Measurements from ENCODE around the gene TAC4.

TAC4 gene

DNA sequence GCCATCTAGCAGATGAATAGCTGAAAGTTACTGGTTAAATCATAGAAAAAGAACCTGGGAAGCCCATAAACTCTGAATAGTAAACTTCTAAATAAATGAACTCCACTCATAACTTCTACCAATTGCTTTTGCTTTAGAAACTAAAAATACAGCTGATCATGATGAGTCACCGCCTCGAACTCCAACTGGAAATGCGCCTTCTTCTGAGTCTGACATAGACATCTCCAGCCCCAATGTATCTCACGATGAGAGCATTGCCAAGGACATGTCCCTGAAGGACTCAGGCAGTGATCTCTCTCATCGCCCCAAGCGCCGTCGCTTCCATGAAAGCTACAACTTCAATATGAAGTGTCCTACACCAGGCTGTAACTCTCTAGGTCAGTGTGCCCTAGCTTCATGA lies 49.7 kb downstream of the TAC4 start:
- no peak for DNase-seq

DNA sequence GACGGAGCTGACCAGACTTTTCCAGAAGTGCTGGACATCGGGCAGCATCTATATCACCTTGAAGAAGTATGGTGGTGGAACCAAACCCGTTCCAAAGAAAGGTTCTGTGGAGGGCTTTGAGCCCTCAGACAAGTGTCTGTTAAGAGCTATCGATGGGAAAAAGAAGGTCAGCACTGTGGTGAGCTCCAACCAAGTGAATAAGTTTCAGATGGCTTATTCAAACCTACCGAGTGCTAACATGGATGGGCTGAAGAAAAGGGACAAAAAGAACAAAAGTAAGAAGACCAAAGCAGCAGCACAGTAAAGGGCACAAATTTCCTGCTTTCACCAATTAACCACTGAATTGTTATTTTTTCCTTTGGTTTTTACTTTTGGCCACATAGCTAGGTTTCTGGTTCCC lies 52.5 kb downstream of the TAC4 start:
- DNase-seq, result no peak

DNA sequence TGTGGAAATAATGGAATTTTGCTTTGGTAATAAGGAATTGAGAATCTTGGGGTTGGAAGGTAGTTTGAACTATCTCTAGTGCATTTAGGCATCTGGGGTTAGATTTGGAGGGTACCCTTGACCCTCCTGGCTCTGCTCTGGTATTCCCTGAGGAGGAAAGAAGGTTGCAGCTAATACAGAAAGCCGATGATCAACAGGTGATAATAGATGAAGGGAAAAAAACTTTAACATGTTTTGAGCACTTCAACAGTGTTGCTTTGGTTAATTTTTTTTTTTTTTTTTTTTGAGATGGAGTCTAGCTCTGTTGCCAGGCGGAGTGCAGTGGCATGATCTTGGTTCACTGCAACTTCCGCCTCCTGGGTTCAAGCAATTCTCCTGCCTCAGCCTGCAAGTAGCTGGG lies 54.6 kb downstream of the TAC4 start:
- no peak for DNase-seq

DNA sequence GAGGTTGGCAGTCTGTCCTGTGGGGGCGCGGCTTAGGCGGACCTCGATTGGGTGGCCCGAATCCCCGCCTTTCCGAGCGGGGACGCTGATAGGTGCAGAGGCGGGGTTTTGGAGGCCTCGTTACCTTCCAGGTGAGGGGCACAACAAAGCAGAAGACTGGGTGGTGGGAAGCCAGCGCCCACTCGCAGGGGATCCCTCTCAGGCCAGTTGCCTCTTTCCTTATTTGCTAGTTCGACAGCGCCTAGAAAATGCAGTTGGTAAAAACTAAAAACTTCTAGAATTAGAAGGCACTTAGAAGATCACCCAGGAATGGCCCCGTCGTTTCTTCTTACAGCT lies 58.7 kb downstream of the TAC4 start:
- DNase-seq, result no peak

DNA sequence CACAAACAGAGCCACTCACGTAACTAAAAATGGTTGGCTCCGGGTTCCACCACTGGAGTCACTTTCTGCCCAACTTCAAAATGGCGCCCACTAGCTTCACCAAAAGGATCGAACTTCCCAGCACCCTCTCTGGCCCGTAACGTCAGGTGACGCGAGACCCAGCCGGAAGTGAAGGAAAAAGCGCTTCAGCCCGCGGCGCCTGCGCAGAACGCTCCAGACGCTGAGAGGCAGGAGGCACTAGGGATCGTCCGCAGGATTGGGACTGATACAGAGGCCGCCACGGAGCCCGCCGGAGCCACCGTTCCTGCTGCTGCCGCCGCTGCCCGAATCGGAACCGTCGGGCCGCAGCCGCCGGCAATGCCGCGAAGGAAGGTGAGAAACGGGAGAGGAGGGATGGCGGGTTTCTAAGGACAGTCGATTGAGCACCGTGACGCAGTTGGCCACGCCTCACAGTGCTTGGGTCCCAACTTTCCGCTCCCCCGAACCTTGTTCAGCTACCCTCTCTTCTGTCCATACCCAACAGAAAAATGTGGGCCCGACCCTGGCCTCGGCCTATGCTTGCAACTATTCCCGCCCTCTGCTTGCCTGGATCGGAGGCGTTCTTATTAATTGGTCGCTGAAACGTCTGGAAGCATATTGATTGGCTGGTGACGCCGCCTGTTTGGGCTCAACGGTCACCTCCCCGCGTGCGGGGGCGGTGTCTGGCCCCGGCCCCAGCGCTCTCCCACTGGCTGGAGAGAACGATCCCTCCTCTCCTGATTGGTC lies 59.2 kb downstream of the TAC4 start, which contains the start of gene KAT7:
KAT7 (plus strand) TSS at position 204 of the 765 bp plus-strand sequence; CDS start at position 358, 154 bp downstream.
- DNase-seq, result peak; percentile 100
